Left ventricle myocardium inferior (tissue), 1 donor: ENCODE measurements around the gene CATSPERD. TPM values are rescaled to one million over a fixed set of nuclear protein-coding genes. Genes with fewer than 3 reads are reported as not detected.

Experiments
- DNase-seq: peaks from one replicate; pipeline ENCODE4 v3.0.0-alpha.2; 2020
- H3K27ac ChIP-seq: fragments of 200-600 bp; replicated peaks from 2 replicates; pipeline ENCODE4 v1.8.0; 2021
- H3K27me3 ChIP-seq: fragments of 200-600 bp; 2 replicates; pipeline ENCODE4 v1.8.0; 2021; ENCODE audit warnings: low read depth
- H3K36me3 ChIP-seq: fragments of 200-600 bp; 2 replicates; pipeline ENCODE4 v1.8.0; 2021
- H3K4me1 ChIP-seq: fragments of 200-600 bp; 2 replicates; pipeline ENCODE4 v1.8.0; 2021
- H3K4me3 ChIP-seq: fragments of 200-600 bp; 2 replicates; pipeline ENCODE4 v1.8.0; 2021; ENCODE audit warnings: mild to moderate bottlenecking, moderate library complexity
- H3K9me3 ChIP-seq: fragments of 200-600 bp; replicated peaks from 2 replicates; pipeline ENCODE4 v1.8.0; 2021
- CTCF ChIP-seq: fragments of 200-600 bp; IDR thresholded peaks from 2 replicates; pipeline ENCODE4 v1.8.0; 2021; ENCODE audit warnings: antibody characterized with exemption, mild to moderate bottlenecking, borderline replicate concordance
- intact Hi-C: fragments of 100-400 bp; cut with micrococcal nuclease; formaldehyde crosslinking; loops from one replicate; pipeline ENCODE4 v1.11.0; 2022
- total RNA-seq: library from RNA; stranded (reverse); fragmentation: NEBNext Ultra II Directional; extraction: Animal tissue kit (Norgen Biotek cat#: 25700); gene quantifications from one replicate; pipeline ENCODE4 v1.2.1, GENCODE V29; 2021
- donor health status: DM: no; HTN: yes; CAD: no; lungs with severe emphysema.

CATSPERD gene
- total RNA-seq, 1 donor from 2014 or later = not detected

- Histone ChIP-seq H3K4me3 (no peak overlapping the region), H3K27ac (no peak overlapping the region), H3K9me3 (no peaks in the 10 kb centered on the region), H3K27me3 (no peaks in the 10 kb centered on the region), H3K36me3 (peaks cover 28% of the 10 kb centered on the region), H3K4me1 (peaks cover 14% of the 10 kb centered on the region)
- no peak for DNase-seq
- no peak for TF ChIP-seq CTCF
- intact Hi-C loops = no loop called here
These were observed 71.8 kb downstream of the CATSPERD start for GRCh38 chr19:5792224-5792623.

GRCh38 chr19:5793188-5793587, 72.8 kb downstream of the CATSPERD start:
- no peak overlapping the region for H3K4me3 ChIP-seq
- TF ChIP-seq CTCF = no peak
- peaks cover 14% of the 10 kb centered on the region for H3K4me1 ChIP-seq
- H3K36me3 ChIP-seq = peaks cover 19% of the 10 kb centered on the region
- H3K9me3 ChIP-seq = no peaks in the 10 kb centered on the region
- intact Hi-C loops = no loop called here
- no peak overlapping the region for H3K27ac ChIP-seq
- no peak for DNase-seq
- peaks cover 6% of the 10 kb centered on the region for H3K27me3 ChIP-seq

DNA sequence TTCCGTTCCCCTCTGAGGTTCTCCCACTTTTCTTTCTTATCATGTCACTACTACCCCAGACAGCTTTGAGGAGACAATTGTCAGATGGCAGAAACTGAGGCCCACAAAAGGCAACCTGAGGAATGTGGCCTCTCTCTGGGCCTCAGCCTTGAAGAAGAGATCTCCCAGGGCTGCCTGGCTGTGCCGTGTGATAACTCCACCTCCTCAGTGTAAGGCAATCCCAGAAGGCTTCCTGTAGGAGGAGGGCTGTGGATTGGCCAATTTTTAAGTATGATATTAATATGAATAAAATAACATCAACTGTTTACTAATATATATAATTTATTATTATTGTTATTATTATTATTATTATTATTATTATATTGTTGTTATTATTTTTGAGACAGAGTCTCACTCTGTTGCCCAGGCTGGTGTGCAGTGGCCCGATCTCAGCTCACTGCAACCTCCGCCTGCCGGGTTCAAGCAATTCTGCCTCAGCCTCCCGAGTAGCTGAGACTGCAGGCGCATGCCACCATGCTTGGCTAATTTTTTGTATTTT, 75.0 kb downstream of the CATSPERD start:
- no peak for DNase-seq
- intact Hi-C loops = no loop called here
- no peaks in the 10 kb centered on the region for H3K9me3 ChIP-seq
- no peak overlapping the region for H3K27ac ChIP-seq
- peaks cover 21% of the 10 kb centered on the region for H3K4me1 ChIP-seq
- H3K36me3 ChIP-seq = no peaks in the 10 kb centered on the region
- H3K4me3 ChIP-seq = no peak overlapping the region
- TF ChIP-seq CTCF = no peak
- H3K27me3 ChIP-seq = peaks cover 27% of the 10 kb centered on the region

DNA sequence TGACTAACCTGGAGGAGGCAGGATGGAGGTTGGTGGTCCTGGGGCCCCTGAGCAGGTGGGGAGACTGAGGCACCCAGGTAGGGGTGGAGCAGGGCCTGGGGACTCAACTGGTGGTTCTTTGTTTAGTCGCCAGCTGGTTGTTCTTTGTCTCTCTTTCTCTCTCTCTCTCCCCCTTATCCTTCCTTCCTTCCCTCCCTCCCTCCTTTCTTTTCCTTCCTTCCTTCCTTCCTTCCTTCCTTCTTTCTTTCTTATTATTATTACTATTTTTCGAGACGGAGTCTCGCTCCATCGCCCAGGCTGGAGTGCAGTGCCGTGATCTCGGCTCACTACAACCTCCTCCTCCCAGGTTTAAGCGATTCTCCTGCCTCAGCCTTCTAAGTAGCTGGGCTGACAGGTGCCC, 77.8 kb downstream of the CATSPERD start:
- no peaks in the 10 kb centered on the region for H3K36me3 ChIP-seq
- no peak overlapping the region for H3K4me3 ChIP-seq
- intact Hi-C loops = no loop called here
- peaks cover 55% of the 10 kb centered on the region for H3K27me3 ChIP-seq
- TF ChIP-seq CTCF = no peak
- H3K4me1 ChIP-seq = peaks cover 22% of the 10 kb centered on the region
- no peak for DNase-seq
- H3K27ac ChIP-seq = no peak overlapping the region
- no peaks in the 10 kb centered on the region for H3K9me3 ChIP-seq

DNA sequence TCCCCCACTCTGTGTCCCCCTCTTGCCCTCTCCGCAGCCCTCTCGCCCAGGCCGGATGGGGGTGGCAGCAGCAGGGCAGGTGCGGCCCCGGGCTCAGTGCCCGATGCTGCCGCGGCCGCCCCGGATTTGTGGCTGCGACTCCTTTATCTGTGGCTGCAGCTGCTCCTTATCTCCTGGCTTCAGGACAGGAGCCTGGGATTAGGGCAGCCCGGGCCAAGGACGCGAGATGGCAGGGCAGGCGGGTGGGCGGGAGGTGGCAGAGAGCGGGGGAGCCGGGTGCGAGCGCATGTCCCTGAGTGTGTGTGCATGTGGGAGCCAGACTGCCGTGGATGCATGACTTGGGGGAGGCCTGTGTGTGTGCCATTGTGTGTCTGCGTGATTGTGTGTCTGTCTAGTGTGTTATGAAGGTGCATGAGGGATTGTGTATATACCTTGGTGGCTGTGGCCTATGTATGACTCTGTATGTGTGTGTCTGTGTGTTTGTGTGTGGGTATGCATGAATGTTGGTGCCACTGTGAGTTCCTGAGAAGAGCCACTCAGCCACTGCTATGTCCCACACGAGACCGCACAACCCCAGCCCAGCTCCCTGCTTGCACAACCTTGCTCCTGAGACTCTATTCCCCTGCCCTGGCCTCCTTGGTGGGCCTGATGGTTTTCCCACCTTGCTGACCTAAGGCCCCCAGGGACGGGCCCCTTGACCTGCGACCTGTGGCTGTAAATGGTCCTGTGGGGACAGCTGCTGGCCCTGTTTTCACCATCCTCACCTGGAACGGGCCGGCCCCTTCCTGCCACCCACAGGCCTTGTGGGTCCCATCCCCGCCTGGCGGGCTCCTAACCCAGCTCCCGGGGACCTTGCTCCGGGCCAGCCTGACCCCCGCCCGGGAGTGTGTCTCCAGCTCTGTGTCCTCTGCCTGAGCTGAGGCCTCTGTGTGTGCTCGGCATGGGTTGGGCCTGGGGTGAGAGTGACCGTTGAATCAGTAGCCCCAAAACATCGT, 79.1 kb downstream of the CATSPERD start:
- H3K4me3 ChIP-seq = no peak overlapping the region
- DNase-seq = peak; percentile 45
- peaks cover 32% of the 10 kb centered on the region for H3K4me1 ChIP-seq
- H3K27me3 ChIP-seq = peaks cover 68% of the 10 kb centered on the region
- no peaks in the 10 kb centered on the region for H3K36me3 ChIP-seq
- H3K9me3 ChIP-seq = no peaks in the 10 kb centered on the region
- intact Hi-C loops = no loop called here
- TF ChIP-seq CTCF = no peak
- H3K27ac ChIP-seq = peak overlapping the region; percentile 52
